ENCODE measurements around the gene MOSPD2.

MOSPD2 gene

DNA sequence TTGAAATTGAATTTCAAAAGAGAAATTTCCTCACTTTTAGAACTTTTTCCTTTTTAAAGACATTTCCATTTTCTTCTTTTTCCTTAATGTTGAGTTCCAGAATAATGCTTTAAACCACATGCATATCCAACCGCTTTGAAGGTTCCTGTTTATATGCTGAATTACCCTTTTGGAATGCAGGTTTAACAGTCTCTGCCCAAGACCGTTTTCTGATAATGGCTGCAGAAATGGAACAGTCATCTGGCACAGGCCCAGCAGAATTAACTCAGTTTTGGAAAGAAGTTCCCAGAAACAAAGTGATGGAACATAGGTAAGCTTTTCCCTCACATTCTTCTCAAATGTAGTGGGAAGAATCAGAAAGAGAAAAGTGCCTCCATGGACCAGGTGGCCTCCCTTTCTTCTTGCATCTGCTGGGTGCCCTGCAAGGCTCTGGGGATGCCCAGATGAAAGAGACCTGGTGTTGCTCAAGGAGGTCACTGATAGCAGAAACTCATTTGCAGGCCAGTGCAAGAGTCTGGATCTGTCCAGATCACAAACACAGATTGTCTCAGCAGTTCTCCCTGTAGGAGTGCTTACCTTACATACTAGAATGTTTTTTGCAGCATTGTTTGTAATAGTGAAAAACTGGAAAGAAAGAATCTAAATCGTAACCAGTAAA is 42.9 kb downstream of the MOSPD2 start:
- DNase-seq: no peak

- DNase-seq: no peak
Observed at GRCh38 chrX:14919407-14919806, 46.2 kb downstream of the MOSPD2 start.

GRCh38 chrX:14920196-14920595 is 47.0 kb downstream of the MOSPD2 start:
- no peak for DNase-seq

GRCh38 chrX:14922437-14922836 is 49.2 kb downstream of the MOSPD2 start:
- no peak for DNase-seq

- DNase-seq: no peak
Observed at GRCh38 chrX:14923761-14924160, 50.5 kb downstream of the MOSPD2 start.

DNA sequence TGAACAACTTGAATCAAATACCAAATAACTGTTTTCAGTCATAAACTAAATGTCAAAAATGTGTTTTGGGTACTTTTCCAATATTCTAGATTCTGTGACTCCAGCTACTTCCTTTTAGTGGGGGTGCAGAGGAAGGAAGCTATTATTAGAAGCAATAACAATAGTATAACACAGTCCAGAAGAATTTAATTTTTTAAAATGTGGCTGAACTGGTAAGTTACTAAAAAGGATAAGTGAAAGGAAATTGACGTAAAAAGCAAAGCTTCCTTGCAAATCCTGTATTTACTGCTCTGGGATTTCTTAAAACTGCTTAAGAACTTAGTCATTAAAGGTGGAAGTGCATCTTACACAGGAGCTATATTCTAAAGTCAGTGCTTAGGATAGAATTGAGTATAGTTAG is 53.2 kb downstream of the MOSPD2 start:
- DNase-seq: no peak

- no peak for DNase-seq
Observed at GRCh38 chrX:14927401-14927800, 54.2 kb downstream of the MOSPD2 start.

DNA sequence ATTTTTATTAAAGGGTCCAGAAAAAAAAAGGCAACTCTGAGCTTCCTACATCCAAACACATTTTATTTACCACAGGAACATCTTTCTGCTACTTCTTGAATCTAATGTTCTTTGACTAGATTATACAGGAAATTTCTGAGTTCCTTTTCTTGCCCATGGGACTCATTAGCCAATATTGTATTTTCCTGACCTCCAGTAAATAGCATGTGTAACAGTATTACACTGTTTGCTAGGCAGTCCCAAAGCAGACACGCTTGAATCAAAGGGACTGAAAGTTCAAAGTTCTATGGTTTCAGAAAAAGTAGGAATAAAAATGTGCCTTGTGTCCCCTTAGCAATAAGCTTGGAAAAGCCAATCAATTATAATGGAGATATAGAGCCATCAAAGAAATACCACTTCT is 57.4 kb downstream of the MOSPD2 start:
- no peak for DNase-seq

- no peak for DNase-seq
Observed at GRCh38 chrX:14932136-14932535, 58.9 kb downstream of the MOSPD2 start.

DNA sequence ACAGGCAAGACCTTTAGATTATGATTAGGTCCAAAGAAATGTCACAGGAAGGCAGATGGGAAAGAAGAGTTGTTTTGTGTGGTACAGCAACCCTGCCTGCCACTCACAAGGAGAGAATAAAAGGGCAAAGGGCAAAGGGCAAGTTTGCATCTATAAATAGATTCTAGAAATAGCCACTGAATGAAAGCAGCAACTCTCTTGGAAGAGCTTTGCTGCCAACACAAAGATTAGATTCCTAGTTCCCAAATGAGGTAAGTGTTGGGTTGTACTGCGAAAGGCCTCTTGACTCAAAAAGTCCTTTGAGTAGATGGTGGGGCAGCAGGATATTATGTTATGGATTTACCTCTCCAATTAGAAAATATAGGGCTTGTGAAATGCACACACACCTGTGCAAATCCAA is 61.2 kb downstream of the MOSPD2 start:
- DNase-seq: no peak

DNA sequence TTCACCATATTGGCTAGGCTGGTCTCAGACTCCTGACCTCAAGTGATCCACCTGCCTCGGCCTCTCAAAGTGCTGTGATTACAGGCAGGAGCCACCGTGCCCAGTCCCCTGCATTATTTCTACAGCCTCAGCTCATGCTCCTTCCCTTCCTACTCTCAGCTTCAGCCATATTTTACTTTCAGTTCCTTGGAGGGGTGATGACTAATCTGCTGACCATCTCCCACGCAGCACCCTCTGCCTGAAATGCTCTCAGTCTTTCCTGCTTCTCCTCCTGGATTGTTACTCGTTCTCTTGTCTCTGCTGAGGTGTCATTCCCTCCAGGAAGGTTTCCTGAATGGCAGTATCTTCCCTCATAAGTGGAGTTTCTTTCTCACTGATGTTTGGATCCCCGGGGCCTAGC is 63.3 kb downstream of the MOSPD2 start:
- DNase-seq: no peak

- DNase-seq: no peak
Observed at GRCh38 chrX:14939644-14940043, 66.4 kb downstream of the MOSPD2 start.

DNA sequence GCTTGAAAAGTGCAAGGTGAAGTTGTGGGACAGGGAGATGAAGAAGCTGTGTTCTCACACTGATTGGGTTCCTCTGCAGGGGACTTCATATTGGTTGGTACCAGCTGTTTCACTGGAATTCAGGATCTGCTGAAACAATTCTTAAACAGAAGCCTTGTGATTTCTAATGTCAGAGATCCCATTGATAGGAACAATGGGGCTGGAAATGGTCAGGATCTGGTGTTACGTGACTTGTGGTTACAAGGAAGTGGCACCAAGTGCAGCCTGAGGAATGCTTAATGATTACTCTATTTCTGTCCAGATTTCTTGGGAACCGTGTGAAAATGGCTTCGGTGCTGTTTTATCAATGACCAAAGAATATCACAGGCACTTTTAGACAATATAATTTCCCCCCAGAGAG is 68.1 kb downstream of the MOSPD2 start:
- no peak for DNase-seq

DNA sequence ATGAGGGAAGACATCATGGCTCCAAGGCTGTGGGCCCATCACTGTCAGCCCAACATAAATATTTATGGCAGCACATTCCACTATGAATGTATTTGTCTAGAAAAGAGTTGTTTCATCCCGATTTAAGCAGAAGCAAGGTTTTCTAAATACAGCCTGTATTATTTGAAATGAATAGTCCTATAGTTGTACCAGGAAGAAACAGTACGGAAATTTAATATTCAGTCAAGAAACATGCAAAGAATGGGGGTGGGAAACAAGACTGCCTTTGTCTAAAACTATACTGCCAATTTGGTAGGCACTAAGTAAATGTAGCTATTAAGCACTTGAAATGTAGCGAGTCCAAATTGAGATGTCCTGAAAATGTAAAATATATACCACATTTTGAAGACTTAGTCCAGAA is 69.1 kb downstream of the MOSPD2 start:
- DNase-seq: no peak

DNA sequence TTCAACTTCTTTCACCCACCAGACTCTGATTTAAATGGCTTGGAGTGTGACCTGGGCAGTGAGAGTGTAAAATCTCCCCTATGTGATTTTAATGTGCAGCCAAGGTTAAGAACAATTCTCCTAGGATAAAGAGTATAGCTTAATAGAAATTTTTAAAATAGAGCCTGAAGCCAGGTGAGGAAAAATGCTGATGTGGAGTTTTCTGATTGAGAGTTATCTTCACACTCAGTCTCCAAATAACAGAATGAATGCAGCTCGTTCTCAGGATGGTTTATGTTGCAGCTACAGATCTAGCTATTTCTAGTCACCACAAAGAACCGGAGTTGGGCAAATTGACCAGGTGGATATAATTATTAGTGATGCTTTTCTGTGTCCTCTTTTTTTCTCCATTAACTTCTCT is 70.7 kb downstream of the MOSPD2 start:
- no peak for DNase-seq

DNA sequence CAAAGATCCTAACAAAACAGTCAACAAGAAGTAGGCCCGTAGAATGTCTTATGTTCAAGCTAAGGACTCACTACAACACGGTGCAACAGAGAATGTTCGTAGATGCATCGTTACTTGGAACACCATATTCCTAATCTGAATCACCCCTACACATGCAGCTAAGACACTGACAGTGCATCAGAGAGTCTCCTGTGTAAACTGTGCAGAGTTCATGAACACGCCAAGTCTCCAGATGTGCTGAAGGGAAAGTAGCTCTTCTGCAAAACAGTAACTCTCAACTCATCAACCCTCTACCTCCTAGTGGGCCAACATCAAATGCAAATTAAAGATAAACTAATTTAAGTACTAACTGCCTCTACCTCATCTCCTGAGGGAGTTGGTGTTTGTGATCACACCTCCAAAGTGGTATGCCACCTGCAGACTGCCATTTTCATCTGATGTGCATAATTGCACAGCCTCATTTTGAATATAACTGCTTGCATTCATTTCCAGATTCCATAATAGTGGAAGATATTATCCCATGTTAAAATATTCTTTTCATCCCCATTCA is 73.5 kb downstream of the MOSPD2 start:
- DNase-seq: no peak

- no peak for DNase-seq
Observed at GRCh38 chrX:14948691-14949090, 75.5 kb downstream of the MOSPD2 start.

DNA sequence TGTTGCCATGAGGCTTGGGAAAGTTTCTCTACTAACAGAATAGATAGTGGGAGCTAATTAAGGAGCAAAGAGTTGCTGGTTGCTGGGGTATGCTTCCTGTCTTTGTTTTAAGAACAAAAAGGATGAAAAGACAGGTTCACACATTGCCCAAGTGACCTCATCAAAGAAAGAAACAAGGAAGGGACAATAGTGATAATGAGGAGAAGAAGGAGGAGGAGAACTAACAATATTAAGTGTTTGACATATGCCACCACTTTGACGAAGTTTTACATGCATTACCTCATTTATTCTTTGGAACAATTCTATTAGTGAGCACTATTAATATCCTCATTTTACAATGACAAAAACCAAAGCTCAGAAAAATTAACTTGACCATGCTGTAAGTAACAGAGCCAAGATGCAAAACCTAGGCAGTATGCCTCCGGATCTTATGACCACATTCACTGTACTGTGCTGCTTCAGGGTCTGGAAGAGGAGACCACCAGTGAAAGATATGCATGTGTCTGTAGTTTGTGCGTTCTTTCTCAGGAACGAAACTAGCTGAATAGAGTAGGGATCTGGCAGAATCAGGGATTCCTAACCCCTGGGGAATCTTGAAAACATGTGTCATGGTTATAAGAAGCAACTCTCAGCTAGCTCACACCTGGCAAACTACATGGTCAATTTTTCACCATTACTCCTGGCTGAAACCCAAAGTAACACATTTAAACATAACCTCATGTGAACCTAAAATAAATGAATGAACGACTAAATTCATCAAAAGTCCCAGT is 83.8 kb downstream of the MOSPD2 start:
- no peak for DNase-seq

DNA sequence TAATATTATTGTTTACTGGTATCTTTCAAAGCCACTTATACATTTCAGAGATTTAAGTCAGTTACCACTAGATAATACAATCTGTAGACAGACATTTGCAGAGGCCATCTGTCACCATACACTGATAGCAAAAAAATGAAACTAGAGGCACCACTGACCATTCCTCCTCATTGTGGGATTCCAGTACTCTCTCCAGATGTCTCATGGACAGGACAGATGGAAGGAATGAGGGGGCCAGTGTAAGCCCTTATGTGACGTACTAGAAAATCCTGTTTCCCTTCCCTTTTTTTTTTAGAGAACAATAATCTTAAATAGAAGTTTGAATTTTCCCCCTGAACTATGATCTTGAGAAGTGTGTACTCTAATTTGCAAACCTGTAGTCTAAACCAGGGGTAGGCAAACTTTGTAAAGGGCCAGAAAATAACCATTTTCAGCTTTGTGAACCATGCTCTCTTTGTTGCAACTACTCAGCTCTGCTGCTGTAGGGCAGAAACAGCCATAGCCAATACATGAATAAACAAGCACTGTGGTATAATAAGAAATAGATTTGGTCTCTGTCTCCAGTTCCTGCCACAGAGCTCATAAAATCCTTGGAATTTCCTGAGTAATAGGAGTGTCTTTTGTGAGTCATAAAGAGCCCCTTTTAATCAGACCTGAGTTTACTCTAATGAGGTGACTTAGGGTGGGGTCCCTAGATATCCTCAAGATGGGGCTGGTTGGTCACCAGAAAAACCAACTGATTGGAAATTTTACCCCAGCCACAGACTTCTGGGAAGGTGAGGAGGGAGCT is 90.4 kb downstream of the MOSPD2 start:
- no peak for DNase-seq

DNA sequence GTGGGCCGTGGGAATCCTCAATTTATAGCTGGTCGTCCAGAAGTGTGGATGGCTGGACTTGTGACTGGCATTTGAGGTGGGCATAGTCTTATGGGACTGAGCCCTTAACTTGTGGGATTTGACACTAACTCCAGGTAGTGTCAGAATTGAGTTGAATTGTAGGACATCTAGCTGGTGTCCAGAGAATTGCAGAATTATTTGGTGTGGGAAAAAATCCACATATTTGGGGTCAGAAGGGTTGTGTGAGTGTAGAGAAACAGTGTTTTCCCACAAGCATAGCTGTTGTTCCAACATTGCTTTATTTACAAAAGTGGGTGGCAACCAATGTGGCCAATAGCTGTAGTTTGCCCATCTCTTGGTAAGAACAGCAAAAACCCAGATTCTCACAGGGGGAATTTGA is 91.3 kb downstream of the MOSPD2 start:
- DNase-seq: no peak

All from CD4-positive, alpha-beta T cell treated with Interferon alpha-2 for 1 hour (primary cell).